ENCODE data around the gene GLRX3.

DNA sequence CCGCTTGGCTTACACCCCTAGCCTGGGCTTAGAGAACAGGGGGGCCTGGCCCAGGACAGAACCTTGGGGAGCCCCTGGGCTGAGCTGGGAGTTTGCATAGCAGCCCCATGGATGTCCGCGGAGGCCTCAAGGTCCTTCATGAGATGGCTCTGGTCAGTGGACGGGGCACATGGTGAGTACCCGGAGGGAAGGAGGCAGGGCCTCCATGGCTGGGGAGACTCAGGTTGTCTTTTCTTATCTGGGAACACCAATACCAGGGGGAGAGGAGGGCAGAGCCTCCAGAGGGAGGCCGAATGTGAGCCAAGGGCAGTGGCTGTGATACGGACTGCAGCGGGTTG is 64.8 kb downstream of the GLRX3 start:
- TF ChIP-seq, protein P1, sequence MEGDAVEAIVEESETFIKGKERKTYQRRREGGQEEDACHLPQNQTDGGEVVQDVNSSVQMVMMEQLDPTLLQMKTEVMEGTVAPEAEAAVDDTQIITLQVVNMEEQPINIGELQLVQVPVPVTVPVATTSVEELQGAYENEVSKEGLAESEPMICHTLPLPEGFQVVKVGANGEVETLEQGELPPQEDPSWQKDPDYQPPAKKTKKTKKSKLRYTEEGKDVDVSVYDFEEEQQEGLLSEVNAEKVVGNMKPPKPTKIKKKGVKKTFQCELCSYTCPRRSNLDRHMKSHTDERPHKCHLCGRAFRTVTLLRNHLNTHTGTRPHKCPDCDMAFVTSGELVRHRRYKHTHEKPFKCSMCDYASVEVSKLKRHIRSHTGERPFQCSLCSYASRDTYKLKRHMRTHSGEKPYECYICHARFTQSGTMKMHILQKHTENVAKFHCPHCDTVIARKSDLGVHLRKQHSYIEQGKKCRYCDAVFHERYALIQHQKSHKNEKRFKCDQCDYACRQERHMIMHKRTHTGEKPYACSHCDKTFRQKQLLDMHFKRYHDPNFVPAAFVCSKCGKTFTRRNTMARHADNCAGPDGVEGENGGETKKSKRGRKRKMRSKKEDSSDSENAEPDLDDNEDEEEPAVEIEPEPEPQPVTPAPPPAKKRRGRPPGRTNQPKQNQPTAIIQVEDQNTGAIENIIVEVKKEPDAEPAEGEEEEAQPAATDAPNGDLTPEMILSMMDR (conservative IDR thresholded peaks at IDR 0.05; ENCODE audit: low read depth, low read length): no peak
- TF ChIP-seq EZH2phosphoT487 (IDR thresholded peaks at IDR 0.05; ENCODE audit: borderline replicate concordance, low read length) (no peak), EZH2 (IDR thresholded peaks at IDR 0.05; ENCODE audit: low read length, unreplicated experiment) (no peak)

Measured in PC-3 (cell line).